H1 (cell line): ENCODE data around the gene ASS1.

Experiments
- CHD1 ChIP-seq: IDR thresholded peaks from 2 replicates; pipeline ENCODE4 v1.6.1; 2012; ENCODE audit warnings: low read depth, low read length, improper control_type of control experiment
- CHD2 ChIP-seq: IDR thresholded peaks from 2 replicates; pipeline ENCODE4 v1.6.1; 2012; ENCODE audit warnings: low read length, improper control_type of control experiment
- CREB1 ChIP-seq: IDR thresholded peaks from 2 replicates; pipeline ENCODE4 v1.6.1; 2012; ENCODE audit warnings: inconsistent platforms
- EZH2 ChIP-seq: fragments of 200-600 bp; sonication (generic); IDR thresholded peaks from 2 replicates; pipeline ENCODE4 v1.7.1; 2012; ENCODE audit warnings: low read depth, mild to moderate bottlenecking, moderate library complexity, low read length, inconsistent platforms; ENCODE audit not compliant: severe bottlenecking
- KDM1A ChIP-seq: fragments of 200-600, 300-600 bp; sonication (generic); IDR thresholded peaks from 2 replicates; pipeline ENCODE4 v1.7.1; 2016; ENCODE audit warnings: mild to moderate bottlenecking, low read length, borderline replicate concordance
- POLR2A ChIP-seq, 2 experiments: IDR thresholded peaks; 1 replicate in 1 of 2; 2 replicates in 1 of 2; pipeline ENCODE4 v1.6.1; 2011; ENCODE audit warnings: low read depth in 2 of 2, low read length in 2 of 2, mild to moderate bottlenecking in 2 of 2; ENCODE audit errors: control extremely low read depth in 1 of 2
- RAD21 ChIP-seq, 2 experiments: IDR thresholded peaks in 1 of 2; conservative IDR thresholded peaks in 1 of 2; 2 replicates each; pipeline ENCODE4 v1.6.1; 2011; ENCODE audit warnings: low read depth in 2 of 2, low read length in 2 of 2, improper control_type of control experiment in 1 of 2, inconsistent platforms in 1 of 2, mild to moderate bottlenecking in 1 of 2, moderate library complexity in 1 of 2
- RNF2 ChIP-seq: fragments of 200-900, 300-1000 bp; sonication (generic); IDR thresholded peaks from 2 replicates; pipeline ENCODE4 v1.7.1; 2016; ENCODE audit warnings: borderline replicate concordance, low read depth, mild to moderate bottlenecking, antibody characterized with exemption, low read length; ENCODE audit not compliant: poor library complexity, severe bottlenecking; ENCODE audit errors: missing control alignments
- SAP30 ChIP-seq: fragments of 300-600 bp; sonication (generic); IDR thresholded peaks from 2 replicates; pipeline ENCODE4 v1.7.1; 2012; ENCODE audit warnings: low read length, moderate library complexity, mild to moderate bottlenecking, inconsistent platforms; ENCODE audit not compliant: insufficient read depth, insufficient replicate concordance
- SIN3A ChIP-seq, 2 experiments: IDR thresholded peaks in 1 of 2; conservative IDR thresholded peaks in 1 of 2; 2 replicates each; pipeline ENCODE4 v1.6.1; 2011 to 2012; ENCODE audit warnings: low read length in 2 of 2, improper control_type of control experiment in 1 of 2, low read depth in 1 of 2, mild to moderate bottlenecking in 1 of 2
- SP1 ChIP-seq: IDR thresholded peaks from 2 replicates; pipeline ENCODE4 v1.6.1; 2011; ENCODE audit warnings: low read depth, low read length
- TAF1 ChIP-seq: IDR thresholded peaks from 2 replicates; pipeline ENCODE4 v1.6.1; 2011; ENCODE audit warnings: mild to moderate bottlenecking, low read depth, low read length
- TF ChIP-seq, protein P1 (sequence below), 3 experiments: IDR thresholded peaks; 1 replicate in 2 of 3; 2 replicates in 1 of 3; pipeline versions ENCODE4 v1.5.1 to v1.6.1; 2011; ENCODE audit warnings: low read length in 3 of 3, mild to moderate bottlenecking in 3 of 3, inconsistent platforms in 2 of 3, low read depth in 1 of 3, moderate library complexity in 1 of 3; ENCODE audit not compliant: insufficient read depth in 1 of 3; ENCODE audit errors: control extremely low read depth in 1 of 3
- TF ChIP-seq, protein P2 (sequence below): IDR thresholded peaks from 2 replicates; pipeline ENCODE4 v1.6.1; 2012; ENCODE audit warnings: low read length, inconsistent platforms

GRCh38 chr9:130430232-130430631, 14.5 kb upstream of the ASS1 start:
- TF ChIP-seq CREB1 (no peak), KDM1A (no peak), SAP30 (no peak), POLR2A (IDR thresholded peaks at IDR 0.05; ENCODE audit: control extremely low read depth in 1 of 2, low read depth in 2 of 2, low read length in 2 of 2) (no peak), RNF2 (no peak), CHD1 (no peak), CHD2 (no peak), TAF1 (no peak), EZH2 (no peak), RAD21 (IDR thresholded peaks at IDR 0.05 in 1 of 2, conservative IDR thresholded peaks at IDR 0.05 in 1 of 2; ENCODE audit: low read depth in 2 of 2, low read length in 2 of 2) (no peak), SP1 (no peak), SIN3A (conservative IDR thresholded peaks at IDR 0.05 in 1 of 2, IDR thresholded peaks at IDR 0.05 in 1 of 2; ENCODE audit: low read depth in 1 of 2, low read length in 2 of 2) (no peak)
- TF ChIP-seq, protein P1, sequence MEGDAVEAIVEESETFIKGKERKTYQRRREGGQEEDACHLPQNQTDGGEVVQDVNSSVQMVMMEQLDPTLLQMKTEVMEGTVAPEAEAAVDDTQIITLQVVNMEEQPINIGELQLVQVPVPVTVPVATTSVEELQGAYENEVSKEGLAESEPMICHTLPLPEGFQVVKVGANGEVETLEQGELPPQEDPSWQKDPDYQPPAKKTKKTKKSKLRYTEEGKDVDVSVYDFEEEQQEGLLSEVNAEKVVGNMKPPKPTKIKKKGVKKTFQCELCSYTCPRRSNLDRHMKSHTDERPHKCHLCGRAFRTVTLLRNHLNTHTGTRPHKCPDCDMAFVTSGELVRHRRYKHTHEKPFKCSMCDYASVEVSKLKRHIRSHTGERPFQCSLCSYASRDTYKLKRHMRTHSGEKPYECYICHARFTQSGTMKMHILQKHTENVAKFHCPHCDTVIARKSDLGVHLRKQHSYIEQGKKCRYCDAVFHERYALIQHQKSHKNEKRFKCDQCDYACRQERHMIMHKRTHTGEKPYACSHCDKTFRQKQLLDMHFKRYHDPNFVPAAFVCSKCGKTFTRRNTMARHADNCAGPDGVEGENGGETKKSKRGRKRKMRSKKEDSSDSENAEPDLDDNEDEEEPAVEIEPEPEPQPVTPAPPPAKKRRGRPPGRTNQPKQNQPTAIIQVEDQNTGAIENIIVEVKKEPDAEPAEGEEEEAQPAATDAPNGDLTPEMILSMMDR (IDR thresholded peaks at IDR 0.05; ENCODE audit: control extremely low read depth in 1 of 3, insufficient read depth in 1 of 3, low read depth in 1 of 3, low read length in 3 of 3) = no peak
- TF ChIP-seq, protein P2, sequence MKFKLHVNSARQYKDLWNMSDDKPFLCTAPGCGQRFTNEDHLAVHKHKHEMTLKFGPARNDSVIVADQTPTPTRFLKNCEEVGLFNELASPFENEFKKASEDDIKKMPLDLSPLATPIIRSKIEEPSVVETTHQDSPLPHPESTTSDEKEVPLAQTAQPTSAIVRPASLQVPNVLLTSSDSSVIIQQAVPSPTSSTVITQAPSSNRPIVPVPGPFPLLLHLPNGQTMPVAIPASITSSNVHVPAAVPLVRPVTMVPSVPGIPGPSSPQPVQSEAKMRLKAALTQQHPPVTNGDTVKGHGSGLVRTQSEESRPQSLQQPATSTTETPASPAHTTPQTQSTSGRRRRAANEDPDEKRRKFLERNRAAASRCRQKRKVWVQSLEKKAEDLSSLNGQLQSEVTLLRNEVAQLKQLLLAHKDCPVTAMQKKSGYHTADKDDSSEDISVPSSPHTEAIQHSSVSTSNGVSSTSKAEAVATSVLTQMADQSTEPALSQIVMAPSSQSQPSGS = no peak
